Lower leg skin (tissue), 3 donors: ENCODE measurements around the gene PDIA2.

Source experiments
- POLR2A ChIP-seq, 2 donors: fragments of 450-650 bp; IDR thresholded peaks; one replicate each; pipeline ENCODE4 v1.6.1; 2016 to 2017; ENCODE audit warnings: antibody characterized with exemption in 2 of 2, mild to moderate bottlenecking in 1 of 2, moderate library complexity in 1 of 2
- TF ChIP-seq, protein P1 (sequence below), 3 donors: fragments of 450-650 bp; IDR thresholded peaks; one replicate each; pipeline ENCODE4 v1.5.1; 2016; ENCODE audit warnings: antibody characterized with exemption in 3 of 3, mild to moderate bottlenecking in 3 of 3, moderate library complexity in 2 of 3

GRCh38 chr16:322476-323143, 39.6 kb downstream of the PDIA2 start:
- TF ChIP-seq, protein P1, sequence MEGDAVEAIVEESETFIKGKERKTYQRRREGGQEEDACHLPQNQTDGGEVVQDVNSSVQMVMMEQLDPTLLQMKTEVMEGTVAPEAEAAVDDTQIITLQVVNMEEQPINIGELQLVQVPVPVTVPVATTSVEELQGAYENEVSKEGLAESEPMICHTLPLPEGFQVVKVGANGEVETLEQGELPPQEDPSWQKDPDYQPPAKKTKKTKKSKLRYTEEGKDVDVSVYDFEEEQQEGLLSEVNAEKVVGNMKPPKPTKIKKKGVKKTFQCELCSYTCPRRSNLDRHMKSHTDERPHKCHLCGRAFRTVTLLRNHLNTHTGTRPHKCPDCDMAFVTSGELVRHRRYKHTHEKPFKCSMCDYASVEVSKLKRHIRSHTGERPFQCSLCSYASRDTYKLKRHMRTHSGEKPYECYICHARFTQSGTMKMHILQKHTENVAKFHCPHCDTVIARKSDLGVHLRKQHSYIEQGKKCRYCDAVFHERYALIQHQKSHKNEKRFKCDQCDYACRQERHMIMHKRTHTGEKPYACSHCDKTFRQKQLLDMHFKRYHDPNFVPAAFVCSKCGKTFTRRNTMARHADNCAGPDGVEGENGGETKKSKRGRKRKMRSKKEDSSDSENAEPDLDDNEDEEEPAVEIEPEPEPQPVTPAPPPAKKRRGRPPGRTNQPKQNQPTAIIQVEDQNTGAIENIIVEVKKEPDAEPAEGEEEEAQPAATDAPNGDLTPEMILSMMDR (IDR thresholded peaks at IDR 0.05) = no peak
- no peak for TF ChIP-seq POLR2A (IDR thresholded peaks at IDR 0.05)
